Measurements from ENCODE around the gene TRIM50. TPM values are rescaled to one million over a fixed set of nuclear protein-coding genes. Genes with fewer than 3 reads are reported as not detected.
A peak's percentile ranks its signal among the peaks of the same experiment; 100 is the strongest.
"Not testable (repeated sequence)": the region's sequence is repeated elsewhere in the genome, so short reads cannot be mapped to it uniquely, and the experiment has no call there.

Gene TRIM50
- total RNA-seq, 3 donors from 2014 or later (not counting 1 experiment from before 2014, with no cell fraction given): not detected

GRCh38 chr7:73308074-73308664, 19.7 kb downstream of the TRIM50 start:
- peak overlapping the region; percentile 81 for H3K4me3 ChIP-seq (ENCODE audit: low read length)

GRCh38 chr7:73307436-73307835, 20.4 kb downstream of the TRIM50 start:
- Mint-ChIP-seq H3K27me3 (ENCODE audit: low read depth in 2 of 2) (no peaks in the 10 kb centered on the region), H3K4me1 (peaks cover 25 to 37% of the 10 kb centered on the region in 2 donors), H3K4me3 (peak overlapping the region; percentile 70), H3K36me3 (no peaks in the 10 kb centered on the region), H3K9me3 (no peaks in the 10 kb centered on the region), H3K27ac (peak overlapping the region; percentile 53 to 94)
- no peak overlapping the region for H3K27ac ChIP-seq (ENCODE audit: low read length)
- no peaks in the 10 kb centered on the region for H3K27me3 ChIP-seq (ENCODE audit: control insufficient read depth, insufficient read depth, low read length)
- no peak for DNase-seq
- TF ChIP-seq CTCF (IDR thresholded peaks at IDR 0.05): no peak
- peaks cover 20% of the 10 kb centered on the region for H3K4me1 ChIP-seq (ENCODE audit: control insufficient read depth, insufficient read depth, low read length)
- ATAC-seq: no peak
- H3K9me3 ChIP-seq (ENCODE audit: control insufficient read depth, insufficient read depth, low read length): no peaks in the 10 kb centered on the region
- no peak overlapping the region for H3K4me3 ChIP-seq (ENCODE audit: low read length)
- intact Hi-C loops (cut with micrococcal nuclease): no loop called here
- WGBS (ENCODE audit: insufficient coverage): 97% methylated on average over 13 of the region's 13 CpGs
- H3K36me3 ChIP-seq (ENCODE audit: control insufficient read depth, insufficient read depth, low read length): peaks cover 21% of the 10 kb centered on the region

More at GRCh38 chr7:73308074-73308664, 19.7 kb downstream of the TRIM50 start:
- Histone ChIP-seq H3K27ac (ENCODE audit: low read length) (peak overlapping the region; percentile 58), H3K9me3 (ENCODE audit: control insufficient read depth, insufficient read depth, low read length) (no peaks in the 10 kb centered on the region), H3K4me1 (ENCODE audit: control insufficient read depth, insufficient read depth, low read length) (peaks cover 20% of the 10 kb centered on the region), H3K36me3 (ENCODE audit: control insufficient read depth, insufficient read depth, low read length) (peaks cover 21% of the 10 kb centered on the region), H3K27me3 (ENCODE audit: control insufficient read depth, insufficient read depth, low read length) (no peaks in the 10 kb centered on the region)
- Mint-ChIP-seq H3K27me3 (ENCODE audit: low read depth in 2 of 2) (no peaks in the 10 kb centered on the region), H3K9me3 (no peaks in the 10 kb centered on the region), H3K4me3 (peak overlapping the region; percentile 99), H3K4me1 (peaks cover 25 to 37% of the 10 kb centered on the region in 2 donors), H3K27ac (peak overlapping the region; percentile 83 to 94), H3K36me3 (no peaks in the 10 kb centered on the region)
- 14% methylated on average over 43 of the region's 43 CpGs for WGBS (ENCODE audit: insufficient coverage)
- no peak for DNase-seq
- TF ChIP-seq CTCF (IDR thresholded peaks at IDR 0.05): no peak
- intact Hi-C loops (cut with micrococcal nuclease): no loop called here
- peak; percentile 24 to 44 (median 38) for ATAC-seq

- H3K4me3 ChIP-seq (ENCODE audit: low read length); H3K9me3 ChIP-seq (ENCODE audit: control insufficient read depth, insufficient read depth, low read length); ATAC-seq; H3K27me3 ChIP-seq (ENCODE audit: control insufficient read depth, insufficient read depth, low read length); DNase-seq; H3K27me3 Mint-ChIP-seq (ENCODE audit: low read depth in 2 of 2); H3K36me3 Mint-ChIP-seq; H3K27ac Mint-ChIP-seq; H3K9me3 Mint-ChIP-seq; H3K27ac ChIP-seq (ENCODE audit: low read length); H3K4me3 Mint-ChIP-seq; intact Hi-C loops (cut with micrococcal nuclease): not testable (repeated sequence)
- H3K4me1 Mint-ChIP-seq: peaks cover 25 to 37% of the 10 kb centered on the region in 2 donors
- Histone ChIP-seq H3K4me1 (ENCODE audit: control insufficient read depth, insufficient read depth, low read length) (peaks cover 20% of the 10 kb centered on the region), H3K36me3 (ENCODE audit: control insufficient read depth, insufficient read depth, low read length) (peaks cover 21% of the 10 kb centered on the region)
- WGBS (ENCODE audit: insufficient coverage): 86% methylated on average over 10 of the region's 15 CpGs
These were observed 23.1 kb downstream of the TRIM50 start for GRCh38 chr7:73304612-73305387.

- peaks cover 21% of the 10 kb centered on the region for H3K36me3 ChIP-seq (ENCODE audit: control insufficient read depth, insufficient read depth, low read length)
- no peaks in the 10 kb centered on the region for H3K9me3 ChIP-seq (ENCODE audit: control insufficient read depth, insufficient read depth, low read length)
- intact Hi-C loops (cut with micrococcal nuclease): no loop called here
- H3K27me3 ChIP-seq (ENCODE audit: control insufficient read depth, insufficient read depth, low read length): no peaks in the 10 kb centered on the region
- no peak overlapping the region for H3K4me3 Mint-ChIP-seq
- ATAC-seq: no peak
- H3K4me3 ChIP-seq (ENCODE audit: low read length): no peak overlapping the region
- WGBS (ENCODE audit: insufficient coverage): 97% methylated on average over 14 of the region's 14 CpGs
- H3K36me3 Mint-ChIP-seq: no peaks in the 10 kb centered on the region
- no peak overlapping the region for H3K27ac Mint-ChIP-seq
- H3K27me3 Mint-ChIP-seq (ENCODE audit: low read depth in 2 of 2): no peaks in the 10 kb centered on the region
- no peak overlapping the region for H3K27ac ChIP-seq (ENCODE audit: low read length)
- DNase-seq: no peak
- TF ChIP-seq CTCF (IDR thresholded peaks at IDR 0.05): no peak
- peaks cover 25 to 33% of the 10 kb centered on the region in 2 donors for H3K4me1 Mint-ChIP-seq
- H3K4me1 ChIP-seq (ENCODE audit: control insufficient read depth, insufficient read depth, low read length): peaks cover 14% of the 10 kb centered on the region
- no peaks in the 10 kb centered on the region for H3K9me3 Mint-ChIP-seq
These were observed 23.8 kb downstream of the TRIM50 start for GRCh38 chr7:73304071-73304470.

Measured in natural killer cell (primary cell).